HepG2 (cell line): ENCODE results near the gene ZNF134. TPM values are rescaled to one million over a fixed set of nuclear protein-coding genes. Genes with fewer than 3 reads are reported as not detected.
A peak's percentile ranks its signal among the peaks of the same experiment; 100 is the strongest.

Experiments
- CREM ChIP-seq, 2 experiments: sonication (generic) in 1 of 2; formaldehyde crosslinking in 1 of 2; IDR thresholded peaks; 2 replicates each; pipeline versions ENCODE4 v1.4.0 to v1.6.1; 2016 to 2020; ENCODE audit warnings: antibody characterized with exemption in 1 of 2, mild to moderate bottlenecking in 1 of 2, missing genetic modification reagents in 1 of 2
- GABPA ChIP-seq, 2 experiments: IDR thresholded peaks; 2 replicates each; pipeline ENCODE4 v1.6.1; 2011 to 2016; ENCODE audit warnings: low read depth in 2 of 2, low read length in 1 of 2, missing biosample characterization in 1 of 2, missing genetic modification characterization in 1 of 2
- HOXA3 ChIP-seq: sonication (generic); formaldehyde crosslinking; IDR thresholded peaks from 2 replicates; pipeline ENCODE4 v1.5.0; 2020; ENCODE audit warnings: missing genetic modification reagents
- KAT2B ChIP-seq: fragments of 150-350 bp; IDR thresholded peaks from 2 replicates; pipeline ENCODE4 v1.6.1; 2014; ENCODE audit warnings: low read depth, low read length, borderline replicate concordance
- KDM2A ChIP-seq: sonication (generic); formaldehyde crosslinking; IDR thresholded peaks from 2 replicates; pipeline ENCODE4 v1.4.0; 2020; ENCODE audit warnings: low read depth, missing genetic modification reagents, borderline replicate concordance
- KDM5B ChIP-seq: sonication (generic); formaldehyde crosslinking; IDR thresholded peaks from 2 replicates; pipeline ENCODE4 v1.4.0; 2020; ENCODE audit warnings: missing genetic modification reagents, mild to moderate bottlenecking, borderline replicate concordance
- POLR2AphosphoS5 ChIP-seq: IDR thresholded peaks from 2 replicates; pipeline ENCODE4 v1.6.1; 2012; ENCODE audit warnings: low read depth, low read length
- RXRB ChIP-seq: IDR thresholded peaks from 2 replicates; pipeline ENCODE4 v1.6.1; 2016; ENCODE audit warnings: borderline replicate concordance, missing genetic modification reagents, missing compliant biosample characterization
- SP2 ChIP-seq: sonication (generic); formaldehyde crosslinking; IDR thresholded peaks from 2 replicates; pipeline ENCODE4 v1.5.1; 2020; ENCODE audit warnings: mild to moderate bottlenecking, missing genetic modification reagents
- TEAD3 ChIP-seq: optimal IDR thresholded peaks from 2 replicates; pipeline ENCODE3; 2016; ENCODE audit warnings: borderline replicate concordance
- YEATS2 ChIP-seq: sonication (generic); formaldehyde crosslinking; IDR thresholded peaks from 2 replicates; pipeline ENCODE4 v1.4.0; 2020; ENCODE audit warnings: missing genetic modification reagents, borderline replicate concordance
- ZBTB7B ChIP-seq: sonication (generic); formaldehyde crosslinking; IDR thresholded peaks from 2 replicates; pipeline ENCODE4 v1.4.0; 2020; ENCODE audit warnings: missing genetic modification reagents
- ZNF350 ChIP-seq: sonication (generic); formaldehyde crosslinking; IDR thresholded peaks from 2 replicates; pipeline ENCODE4 v1.4.0; 2020; ENCODE audit warnings: mild to moderate bottlenecking, low read depth, missing genetic modification reagents, borderline replicate concordance
- ZNF543 ChIP-seq: sonication (generic); formaldehyde crosslinking; IDR thresholded peaks from 2 replicates; pipeline ENCODE4 v1.4.0; 2020; ENCODE audit warnings: mild to moderate bottlenecking, missing genetic modification reagents
- ZSCAN29 ChIP-seq: sonication (generic); formaldehyde crosslinking; conservative IDR thresholded peaks from 2 replicates; pipeline ENCODE4 v1.4.0; 2020; ENCODE audit warnings: mild to moderate bottlenecking, missing genetic modification reagents
- polyA plus RNA-seq, 8 experiments: library from polyadenylated mRNA; depleted of rRNA in 3 of 8; stranded (reverse) in 7 of 8; unstranded in 1 of 8; fragments of >200 nt; fragmentation: Illumina TruSeq in 4 of 8; extraction: Trizol in 4 of 8; gene quantifications; 2 replicates each; pipeline versions ENCODE4 v1.2.1 to v1.2.3, GENCODE V29; 2011 to 2016; ENCODE audit warnings: low read depth in 4 of 8, missing spikeins in 1 of 8, mixed read lengths in 1 of 8; ENCODE audit not compliant: insufficient read depth in 1 of 8
- total RNA-seq, 5 experiments: library from RNA; depleted of rRNA; stranded (reverse); fragments of >200 nt; fragmentation: Illumina TruSeq; extraction: Trizol; gene quantifications; 2 replicates each; pipeline ENCODE4 v1.2.3, GENCODE V29; 2016; ENCODE audit warnings: low read depth in 1 of 5
- TF ChIP-seq, protein P1 (sequence below): sonication (generic); formaldehyde crosslinking; IDR thresholded peaks from 2 replicates; pipeline ENCODE4 v1.8.1; 2023; ENCODE audit warnings: missing genetic modification reagents, inconsistent platforms, borderline replicate concordance
- TF ChIP-seq, protein P2 (sequence below): sonication (generic); formaldehyde crosslinking; IDR thresholded peaks from 2 replicates; pipeline ENCODE4 v1.5.0; 2020; ENCODE audit warnings: mild to moderate bottlenecking, missing genetic modification reagents, borderline replicate concordance
- TF ChIP-seq, protein P3 (sequence below): sonication (generic); formaldehyde crosslinking; IDR thresholded peaks from 2 replicates; pipeline ENCODE4 v1.4.0; 2020; ENCODE audit warnings: low read depth, missing genetic modification reagents
- TF ChIP-seq, protein P4 (sequence below): IDR thresholded peaks from 2 replicates; pipeline ENCODE4 v1.6.1; 2016; ENCODE audit warnings: missing biosample characterization, missing genetic modification reagents, low read depth

The ZNF134 gene
- total and polyA plus RNA-seq, 2 of the 13 experiments (the other 11 are each of a cell fraction or from before 2014, with no cell fraction given) = 6.8 to 17.1 TPM

DNA sequence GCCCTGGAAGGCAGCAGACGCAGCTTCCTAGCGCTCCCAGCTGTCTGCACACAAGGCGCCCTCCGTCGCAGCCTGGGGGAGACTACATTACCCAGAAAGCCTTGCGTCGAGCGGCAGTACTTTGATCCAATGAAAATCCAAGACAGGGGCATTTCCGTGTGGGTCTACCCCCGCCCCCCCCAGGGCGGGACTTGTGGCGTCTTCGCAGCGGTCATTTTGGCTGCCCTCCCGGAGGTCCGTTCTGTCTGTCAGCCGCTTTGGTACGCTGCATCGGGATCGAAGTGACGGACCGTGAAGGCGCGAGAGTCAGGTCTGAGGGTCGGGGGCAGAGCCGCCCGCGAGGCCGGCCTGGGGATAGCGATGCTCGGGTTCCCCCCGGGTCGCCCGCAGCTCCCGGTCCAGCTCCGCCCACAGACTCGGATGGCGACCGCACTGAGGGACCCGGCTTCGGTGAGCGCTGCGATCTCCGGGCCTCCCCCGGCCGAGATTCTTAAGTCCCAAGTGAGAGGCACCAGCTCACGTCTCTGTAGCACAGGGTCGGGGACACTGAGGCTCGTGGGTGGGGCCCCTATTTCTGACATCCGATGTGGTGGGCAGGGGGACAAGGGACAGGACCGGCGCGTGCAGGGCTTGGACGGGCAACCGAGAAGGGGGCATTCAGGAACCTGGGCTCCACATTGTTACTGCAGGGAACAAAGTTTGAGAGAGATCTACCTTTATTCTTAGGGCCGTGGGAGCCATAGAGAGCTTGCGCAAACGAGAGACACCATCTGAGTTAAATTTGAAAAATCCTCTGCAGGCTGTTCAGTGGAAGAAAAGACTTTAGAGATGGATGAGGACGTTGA lies 19.2 kb downstream of the ZNF134 start, which contains the start of gene ZNF211 (continued):
- TF ChIP-seq, protein P1, sequence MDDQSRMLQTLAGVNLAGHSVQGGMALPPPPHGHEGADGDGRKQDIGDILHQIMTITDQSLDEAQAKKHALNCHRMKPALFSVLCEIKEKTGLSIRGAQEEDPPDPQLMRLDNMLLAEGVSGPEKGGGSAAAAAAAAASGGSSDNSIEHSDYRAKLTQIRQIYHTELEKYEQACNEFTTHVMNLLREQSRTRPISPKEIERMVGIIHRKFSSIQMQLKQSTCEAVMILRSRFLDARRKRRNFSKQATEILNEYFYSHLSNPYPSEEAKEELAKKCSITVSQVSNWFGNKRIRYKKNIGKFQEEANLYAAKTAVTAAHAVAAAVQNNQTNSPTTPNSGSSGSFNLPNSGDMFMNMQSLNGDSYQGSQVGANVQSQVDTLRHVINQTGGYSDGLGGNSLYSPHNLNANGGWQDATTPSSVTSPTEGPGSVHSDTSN (CRISPR knock-in tag) = peak; percentile 48; the same call in 1 of the 2 replicates
- peak; percentile 67; the same call in 1 of the 2 replicates for TF ChIP-seq ZBTB7B (CRISPR knock-in tag)
- peak; percentile 46; the same call in 1 of the 2 replicates for TF ChIP-seq RXRB (CRISPR knock-in tag)
- TF ChIP-seq KAT2B = no peak
- peak; percentile 78 for TF ChIP-seq ZNF543
- TF ChIP-seq KDM5B (CRISPR knock-in tag) = peak; percentile 56; the same call in 1 of the 2 replicates
- peak; percentile 89 for TF ChIP-seq CREM (IDR thresholded peaks at IDR 0.05)
- no peak for TF ChIP-seq CREM (CRISPR knock-in tag; IDR thresholded peaks at IDR 0.05)
- TF ChIP-seq, protein P2, sequence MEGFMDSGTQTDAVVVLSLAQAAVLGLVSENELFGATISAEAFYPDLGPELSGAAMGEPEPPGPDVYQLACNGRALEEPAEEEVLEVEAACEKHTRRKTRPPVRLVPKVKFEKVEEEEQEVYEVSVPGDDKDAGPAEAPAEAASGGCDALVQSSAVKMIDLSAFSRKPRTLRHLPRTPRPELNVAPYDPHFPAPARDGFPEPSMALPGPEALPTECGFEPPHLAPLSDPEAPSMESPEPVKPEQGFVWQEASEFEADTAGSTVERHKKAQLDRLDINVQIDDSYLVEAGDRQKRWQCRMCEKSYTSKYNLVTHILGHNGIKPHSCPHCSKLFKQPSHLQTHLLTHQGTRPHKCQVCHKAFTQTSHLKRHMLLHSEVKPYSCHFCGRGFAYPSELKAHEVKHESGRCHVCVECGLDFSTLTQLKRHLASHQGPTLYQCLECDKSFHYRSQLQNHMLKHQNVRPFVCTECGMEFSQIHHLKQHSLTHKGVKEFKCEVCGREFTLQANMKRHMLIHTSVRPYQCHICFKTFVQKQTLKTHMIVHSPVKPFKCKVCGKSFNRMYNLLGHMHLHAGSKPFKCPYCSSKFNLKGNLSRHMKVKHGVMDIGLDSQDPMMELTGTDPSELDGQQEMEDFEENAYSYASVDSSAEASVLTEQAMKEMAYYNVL (CRISPR knock-in tag) = 0 out of 2 replicates have a peak, but pooled peaks have one; percentile 28
- peak; percentile 98 for TF ChIP-seq KDM2A (CRISPR knock-in tag)
- peak; percentile 79; the same call in 1 of the 2 replicates for TF ChIP-seq HOXA3 (CRISPR knock-in tag)
- peak; percentile 63; the same call in 1 of the 2 replicates for TF ChIP-seq ZNF350
- peak; percentile 72; the same call in 1 of the 2 replicates for TF ChIP-seq YEATS2 (CRISPR knock-in tag)
- TF ChIP-seq TEAD3 (CRISPR knock-in tag) = peak; percentile 63
- no peak for TF ChIP-seq POLR2AphosphoS5
- TF ChIP-seq SP2 (CRISPR knock-in tag) = peak; percentile 98
- TF ChIP-seq ZSCAN29 (CRISPR knock-in tag) = 0 out of 2 replicates have a peak, but pooled peaks have one; percentile 57
- TF ChIP-seq, protein P3, sequence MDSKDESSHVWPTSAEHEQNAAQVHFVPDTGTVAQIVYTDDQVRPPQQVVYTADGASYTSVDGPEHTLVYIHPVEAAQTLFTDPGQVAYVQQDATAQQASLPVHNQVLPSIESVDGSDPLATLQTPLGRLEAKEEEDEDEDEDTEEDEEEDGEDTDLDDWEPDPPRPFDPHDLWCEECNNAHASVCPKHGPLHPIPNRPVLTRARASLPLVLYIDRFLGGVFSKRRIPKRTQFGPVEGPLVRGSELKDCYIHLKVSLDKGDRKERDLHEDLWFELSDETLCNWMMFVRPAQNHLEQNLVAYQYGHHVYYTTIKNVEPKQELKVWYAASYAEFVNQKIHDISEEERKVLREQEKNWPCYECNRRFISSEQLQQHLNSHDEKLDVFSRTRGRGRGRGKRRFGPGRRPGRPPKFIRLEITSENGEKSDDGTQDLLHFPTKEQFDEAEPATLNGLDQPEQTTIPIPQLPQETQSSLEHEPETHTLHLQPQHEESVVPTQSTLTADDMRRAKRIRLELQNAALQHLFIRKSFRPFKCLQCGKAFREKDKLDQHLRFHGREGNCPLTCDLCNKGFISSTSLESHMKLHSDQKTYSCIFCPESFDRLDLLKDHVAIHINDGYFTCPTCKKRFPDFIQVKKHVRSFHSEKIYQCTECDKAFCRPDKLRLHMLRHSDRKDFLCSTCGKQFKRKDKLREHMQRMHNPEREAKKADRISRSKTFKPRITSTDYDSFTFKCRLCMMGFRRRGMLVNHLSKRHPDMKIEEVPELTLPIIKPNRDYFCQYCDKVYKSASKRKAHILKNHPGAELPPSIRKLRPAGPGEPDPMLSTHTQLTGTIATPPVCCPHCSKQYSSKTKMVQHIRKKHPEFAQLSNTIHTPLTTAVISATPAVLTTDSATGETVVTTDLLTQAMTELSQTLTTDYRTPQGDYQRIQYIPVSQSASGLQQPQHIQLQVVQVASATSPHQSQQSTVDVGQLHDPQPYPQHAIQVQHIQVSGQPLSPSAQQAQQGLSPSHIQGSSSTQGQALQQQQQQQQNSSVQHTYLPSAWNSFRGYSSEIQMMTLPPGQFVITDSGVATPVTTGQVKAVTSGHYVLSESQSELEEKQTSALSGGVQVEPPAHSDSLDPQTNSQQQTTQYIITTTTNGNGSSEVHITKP (CRISPR knock-in tag) = 0 out of 2 replicates have a peak, but pooled peaks have one; percentile 46
- peak; percentile 79 for TF ChIP-seq GABPA (IDR thresholded peaks at IDR 0.05; ENCODE audit: low read depth, low read length)
- peak; percentile 96 for TF ChIP-seq GABPA (CRISPR knock-in tag; IDR thresholded peaks at IDR 0.05; ENCODE audit: low read depth)
- TF ChIP-seq, protein P4, sequence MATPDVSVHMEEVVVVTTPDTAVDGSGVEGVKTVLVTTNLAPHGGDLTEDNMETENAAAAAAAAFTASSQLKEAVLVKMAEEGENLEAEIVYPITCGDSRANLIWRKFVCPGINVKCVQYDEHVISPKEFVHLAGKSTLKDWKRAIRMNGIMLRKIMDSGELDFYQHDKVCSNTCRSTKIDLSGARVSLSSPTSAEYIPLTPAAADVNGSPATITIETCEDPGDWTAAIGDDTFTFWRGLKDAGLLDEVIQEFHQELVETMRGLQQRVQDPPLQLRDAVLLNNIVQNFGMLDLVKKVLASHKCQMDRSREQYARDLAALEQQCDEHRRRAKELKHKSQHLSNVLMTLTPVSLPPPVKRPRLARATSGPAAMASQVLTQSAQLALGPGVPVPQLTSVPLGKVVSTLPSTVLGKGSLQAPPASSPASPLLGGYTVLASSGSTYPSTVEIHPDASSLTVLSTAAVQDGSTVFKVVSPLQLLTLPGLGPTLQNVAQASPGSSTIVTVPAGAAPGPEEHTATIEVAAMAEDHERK (CRISPR knock-in tag) = 0 out of 2 replicates have a peak, but pooled peaks have one; percentile 50
